GM12864 (cell line): ENCODE measurements around the gene CCDC77.
"Not testable (repeated sequence)": the region's sequence is repeated elsewhere in the genome, so short reads cannot be mapped to it uniquely, and the experiment has no call there.

ENCODE experiments used
- DNase-seq: peaks from one replicate; pipeline ENCODE4 v3.0.0-alpha.2; 2011; ENCODE audit warnings: low read depth
- H3K4me3 ChIP-seq: 2 replicates; pipeline ENCODE4 v1.5.1; 2011; ENCODE audit warnings: mild to moderate bottlenecking, low read depth, low read length, control low read depth
- CTCF ChIP-seq: IDR thresholded peaks from 2 replicates; pipeline ENCODE4 v1.5.1; 2011; ENCODE audit warnings: low read depth, mild to moderate bottlenecking, moderate library complexity, low read length, control low read depth, inconsistent platforms; ENCODE audit errors: missing control alignments

The CCDC77 gene

GRCh38 chr12:401235-402028 lies at the start of gene CCDC77:
Gene CCDC77, plus strand, starts transcription at chr12:401644. Its CDS starts 7,740 bp downstream, at chr12:409384.
- peak; percentile 24 for TF ChIP-seq CTCF
- DNase-seq: peak; percentile 82
- H3K4me3 ChIP-seq: peak within 1 kb of the TSS; percentile 71

GRCh38 chr12:356276-356988 lies 45.0 kb upstream of the CCDC77 start:
- no peak for DNase-seq
- no peak for TF ChIP-seq CTCF
- no peak overlapping the region for H3K4me3 ChIP-seq

- H3K4me3 ChIP-seq: no peak overlapping the region
- no peak for TF ChIP-seq CTCF
- DNase-seq: no peak
Measured at GRCh38 chr12:359091-359490, 42.4 kb upstream of the CCDC77 start.

- TF ChIP-seq CTCF: no peak
- no peak for DNase-seq
- H3K4me3 ChIP-seq: no peak overlapping the region
Measured at GRCh38 chr12:366820-367219, 34.6 kb upstream of the CCDC77 start.

GRCh38 chr12:367972-368371 lies 33.5 kb upstream of the CCDC77 start:
- TF ChIP-seq CTCF: no peak
- DNase-seq: no peak
- no peak overlapping the region for H3K4me3 ChIP-seq

- not testable (repeated sequence) for H3K4me3 ChIP-seq, DNase-seq
Measured at GRCh38 chr12:370739-371485, 30.5 kb upstream of the CCDC77 start.

- peak overlapping the region; percentile 10; the same call in 1 of the 2 replicates for H3K4me3 ChIP-seq
- no peak for TF ChIP-seq CTCF
- DNase-seq: no peak
Measured at GRCh38 chr12:386651-387050, 14.8 kb upstream of the CCDC77 start.
